Activated T-cell treated with anti-CD3 and anti-CD28 coated beads for 1 hour (primary cell): ENCODE data around the gene EXOC3.

ENCODE experiments used
- DNase-seq: peaks from one replicate; pipeline ENCODE4 v3.0.0-alpha.2; 2020; ENCODE audit warnings: low read depth

Gene EXOC3

DNA sequence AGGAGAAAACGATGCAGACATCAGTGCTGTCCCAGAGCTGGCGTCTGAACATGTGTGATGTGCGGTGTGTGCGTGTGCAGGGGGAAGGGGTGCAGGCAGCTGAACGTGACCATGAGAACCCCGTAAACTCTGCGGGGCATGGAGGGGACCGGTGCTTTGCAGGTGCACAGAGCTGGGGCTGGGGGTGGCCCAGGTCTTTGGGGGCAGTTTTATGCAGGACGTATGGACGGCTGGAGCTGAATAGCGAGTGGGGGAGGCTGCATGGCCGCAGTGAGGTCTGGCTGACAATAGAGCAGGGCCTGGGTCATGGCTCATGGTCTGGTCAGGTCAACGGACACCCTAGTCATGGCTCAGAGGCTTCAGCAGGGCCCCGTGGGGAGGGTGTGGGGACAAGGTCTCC lies 3.3 kb upstream of the EXOC3 start:
- DNase-seq, result no peak

DNA sequence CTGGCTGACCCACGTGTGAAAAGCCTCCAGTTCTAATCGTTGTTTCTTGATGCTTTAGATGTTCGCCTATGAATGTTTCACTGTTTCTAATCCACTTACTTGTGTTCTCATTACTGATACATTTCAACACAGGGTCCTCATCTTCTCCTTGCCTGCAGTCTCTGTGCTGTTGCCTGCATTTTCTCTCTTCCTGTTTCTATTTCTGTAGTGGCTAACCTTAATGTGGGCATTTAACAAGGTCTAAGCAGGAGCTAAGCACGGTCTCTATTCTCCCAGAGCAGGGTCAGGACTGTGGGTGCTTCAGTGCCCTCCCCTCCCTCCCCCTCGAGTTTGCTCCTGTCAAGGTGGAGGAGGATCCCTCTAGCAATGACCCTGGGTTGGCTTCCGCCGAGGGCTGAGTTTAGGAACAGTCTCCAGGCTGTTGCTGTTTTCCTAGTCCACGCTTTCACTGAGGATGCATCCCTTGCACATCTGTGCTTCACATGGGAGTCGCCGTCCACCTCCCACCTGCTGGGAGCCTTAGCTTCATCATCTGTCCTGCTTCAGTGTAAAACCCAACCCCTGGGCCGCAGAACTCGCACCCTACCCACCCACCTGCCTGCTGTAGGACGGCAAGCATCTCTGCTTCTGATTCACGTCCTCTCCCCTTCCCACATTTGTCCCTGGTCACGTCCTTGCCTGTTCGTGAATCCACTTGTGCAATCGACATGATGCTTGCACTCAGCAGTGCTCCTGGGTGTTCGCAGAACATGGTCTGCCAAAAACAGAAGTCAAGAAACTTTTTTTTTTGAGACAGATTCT lies 2.4 kb upstream of the EXOC3 start:
- no peak for DNase-seq

DNA sequence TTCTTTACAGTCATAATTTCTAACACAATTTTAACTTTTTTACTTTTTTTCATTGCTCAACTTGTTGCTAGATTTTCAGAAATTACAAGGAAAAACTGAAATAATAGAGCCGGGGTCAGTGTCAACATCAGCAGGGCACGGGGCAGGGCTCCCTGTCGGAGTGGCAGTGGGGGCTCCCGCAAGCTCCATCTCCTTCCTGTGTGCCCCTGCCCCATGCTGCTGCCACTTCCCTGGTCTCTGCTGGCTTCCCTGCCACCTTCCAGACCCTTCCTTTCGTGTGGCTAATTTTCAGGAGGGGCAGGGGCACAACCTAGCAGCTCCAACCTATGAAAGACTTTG lies 1.0 kb upstream of the EXOC3 start:
- no peak for DNase-seq

- DNase-seq, result no peak
Observed at GRCh38 chr5:443239-444151, 519 bp downstream of the EXOC3 start.

- DNase-seq, result no peak
Observed at GRCh38 chr5:444226-444625, 1.2 kb downstream of the EXOC3 start.

- no peak for DNase-seq
Observed at GRCh38 chr5:445591-445990, 2.6 kb downstream of the EXOC3 start.

DNA sequence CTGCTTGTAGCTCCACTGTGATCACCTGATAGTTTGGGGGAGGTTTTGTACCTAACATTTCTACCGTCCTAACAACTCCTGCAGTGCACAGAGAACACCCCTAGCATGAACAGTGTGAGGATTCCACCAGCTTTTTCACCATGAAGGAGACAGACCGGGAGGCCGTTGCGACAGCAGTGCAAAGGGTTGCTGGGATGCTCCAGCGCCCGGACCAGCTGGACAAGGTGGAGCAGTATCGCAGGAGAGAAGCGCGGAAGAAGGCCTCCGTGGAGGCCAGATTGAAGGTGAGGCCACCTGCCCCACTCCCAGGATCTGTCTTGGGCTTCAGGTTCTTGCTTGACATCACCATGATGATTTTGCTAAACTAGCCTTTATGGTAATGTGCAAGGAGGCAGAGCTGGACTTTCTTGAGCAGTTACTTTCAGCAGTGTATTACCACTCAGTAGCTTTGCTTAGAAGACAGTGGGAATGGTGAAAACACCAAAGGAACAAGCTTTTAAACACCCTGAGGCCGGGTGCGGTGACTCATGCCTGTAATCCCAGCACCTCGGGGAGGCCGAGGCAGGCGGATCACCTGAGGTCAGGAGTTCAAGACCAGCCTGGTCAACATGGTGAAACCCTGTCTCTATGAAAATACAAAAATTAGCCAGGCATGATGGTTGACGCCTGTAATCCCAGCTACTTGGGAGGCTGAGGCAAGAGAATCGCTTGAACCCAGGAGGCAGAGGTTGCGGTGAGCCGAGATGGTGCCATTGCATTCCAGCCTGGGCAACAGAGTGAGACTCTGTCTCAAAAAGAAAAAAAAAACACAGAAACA lies 3.3 kb downstream of the EXOC3 start:
- no peak for DNase-seq

GRCh38 chr5:446883-447263 lies 3.9 kb downstream of the EXOC3 start:
- no peak for DNase-seq

- no peak for DNase-seq
Observed at GRCh38 chr5:447501-447900, 4.5 kb downstream of the EXOC3 start.

DNA sequence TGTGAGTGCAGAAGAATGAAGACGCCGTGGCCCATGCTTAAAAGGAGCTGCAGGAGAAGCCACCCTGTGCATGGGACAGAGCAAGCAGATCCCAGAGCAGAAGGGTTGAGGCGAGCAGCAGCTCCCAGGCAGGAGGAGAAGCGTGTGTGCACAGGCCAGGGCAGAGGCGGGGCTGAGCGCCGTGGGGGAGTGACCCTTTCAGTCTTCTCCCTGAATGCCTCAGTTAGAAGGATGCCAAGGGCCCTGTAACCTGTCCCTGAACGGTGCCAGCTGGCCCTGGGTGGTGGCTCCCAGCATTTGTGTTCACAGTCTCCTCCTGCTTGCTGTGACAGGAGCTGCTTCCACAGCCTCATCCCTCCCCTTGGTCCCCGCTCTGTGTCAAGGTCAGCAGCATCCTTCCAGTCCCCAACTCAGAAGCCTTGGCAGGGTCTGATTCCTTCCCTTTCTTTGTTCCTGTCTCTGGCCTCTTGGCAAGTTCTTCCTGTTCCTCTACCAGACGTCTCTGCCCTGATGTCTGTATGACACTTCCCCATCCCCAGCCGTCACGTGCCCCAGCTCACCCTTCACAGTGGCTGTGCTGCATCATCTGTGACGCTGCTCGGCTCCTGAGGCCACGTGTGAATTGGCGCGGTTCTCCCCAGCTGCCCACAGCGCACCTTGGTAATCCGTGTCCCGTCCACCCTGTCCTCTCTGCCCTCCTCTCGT lies 5.2 kb downstream of the EXOC3 start:
- no peak for DNase-seq

- no peak for DNase-seq
Observed at GRCh38 chr5:448766-449090, 5.8 kb downstream of the EXOC3 start.

DNA sequence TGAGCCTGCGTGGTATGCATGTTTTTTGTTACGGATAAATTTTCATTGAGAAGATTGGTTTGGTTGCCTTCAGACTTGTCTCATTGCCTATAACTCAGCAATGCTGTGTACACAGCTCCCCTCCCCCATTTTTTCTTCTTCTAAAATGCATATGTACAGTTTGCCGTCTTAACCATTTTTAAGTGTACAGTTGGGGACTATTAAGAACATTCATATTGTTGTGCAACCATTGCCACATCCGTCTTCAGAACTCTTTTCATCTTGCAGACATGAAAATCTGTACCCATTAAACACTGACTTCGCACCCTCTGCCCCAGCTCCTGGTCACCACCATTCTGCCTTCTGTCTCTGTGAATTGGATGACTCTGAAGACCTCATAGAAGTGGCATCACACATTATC lies 6.2 kb downstream of the EXOC3 start:
- no peak for DNase-seq

DNA sequence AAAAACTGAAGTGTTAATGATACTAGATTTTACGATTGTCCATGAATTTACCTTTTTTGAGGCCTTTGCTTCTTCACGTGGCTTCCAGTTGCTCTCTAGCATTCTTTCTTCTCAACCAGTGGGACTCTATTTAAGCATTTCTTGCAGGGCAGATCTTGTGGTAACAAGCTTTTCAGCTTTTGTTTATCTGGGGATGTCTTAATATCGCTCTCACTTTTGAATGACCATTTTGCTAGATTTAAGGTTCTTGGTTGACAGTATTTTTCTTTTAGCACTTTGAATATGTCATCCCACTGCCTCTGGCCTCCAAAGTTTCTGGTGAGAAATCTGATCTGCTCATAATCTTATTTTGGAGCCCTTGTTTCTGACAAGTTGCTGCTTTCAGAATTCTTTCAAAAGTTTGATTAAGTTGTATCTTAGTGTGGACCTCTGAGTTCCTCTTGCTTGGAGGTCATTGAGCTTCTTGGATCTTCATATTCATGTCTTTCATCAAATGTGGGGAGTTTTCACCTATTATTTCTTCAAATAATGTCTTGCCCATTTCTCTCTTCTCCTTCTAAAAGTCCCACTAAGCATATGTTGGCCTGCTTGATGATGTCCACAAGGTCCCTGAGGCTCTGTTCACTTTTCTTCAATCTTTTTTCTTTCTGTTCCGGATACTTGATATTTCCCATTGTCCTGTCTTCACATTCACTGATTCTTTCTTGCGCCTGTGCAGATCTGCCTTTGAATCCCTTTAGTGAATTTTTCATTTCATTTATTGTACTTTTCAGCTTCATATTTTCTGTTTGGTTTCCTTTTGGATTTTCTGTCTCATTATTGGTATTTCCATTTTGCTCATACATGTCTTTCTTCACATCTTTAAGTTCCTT lies 8.8 kb downstream of the EXOC3 start:
- DNase-seq, result no peak

- no peak for DNase-seq
Observed at GRCh38 chr5:452978-453710, 10.2 kb downstream of the EXOC3 start.

DNA sequence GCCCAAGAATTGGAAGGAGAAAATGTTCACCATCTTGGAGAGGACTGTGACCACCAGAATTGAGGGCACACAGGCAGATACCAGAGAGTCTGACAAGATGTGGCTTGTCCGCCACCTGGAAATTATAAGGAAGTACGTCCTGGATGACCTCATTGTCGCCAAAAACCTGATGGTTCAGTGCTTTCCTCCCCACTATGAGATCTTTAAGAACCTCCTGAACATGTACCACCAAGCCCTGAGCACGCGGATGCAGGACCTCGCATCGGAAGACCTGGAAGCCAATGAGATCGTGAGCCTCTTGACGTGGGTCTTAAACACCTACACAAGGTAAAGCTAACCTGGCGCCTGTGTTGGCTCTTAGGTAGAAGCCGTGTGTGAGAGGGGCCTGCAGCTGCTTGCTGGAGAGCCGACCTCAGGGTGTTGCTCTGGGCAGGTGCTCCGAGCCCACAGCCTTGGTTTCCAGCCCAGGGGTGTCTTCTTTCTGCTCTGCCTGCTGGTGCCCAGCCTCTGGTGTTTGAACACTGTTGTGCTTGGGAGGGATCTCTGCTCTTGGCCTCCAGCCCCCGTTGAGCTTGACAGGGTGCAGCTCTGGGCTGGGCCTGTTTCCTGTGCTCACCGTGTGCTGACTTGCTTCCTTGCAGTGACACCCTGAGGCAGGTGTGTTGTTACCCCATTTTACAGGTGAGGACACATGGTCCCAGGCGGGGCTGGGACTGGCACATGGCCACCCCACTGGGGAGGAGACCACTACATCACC lies 10.9 kb downstream of the EXOC3 start:
- no peak for DNase-seq

- DNase-seq, result no peak
Observed at GRCh38 chr5:454936-455335, 12.0 kb downstream of the EXOC3 start.

DNA sequence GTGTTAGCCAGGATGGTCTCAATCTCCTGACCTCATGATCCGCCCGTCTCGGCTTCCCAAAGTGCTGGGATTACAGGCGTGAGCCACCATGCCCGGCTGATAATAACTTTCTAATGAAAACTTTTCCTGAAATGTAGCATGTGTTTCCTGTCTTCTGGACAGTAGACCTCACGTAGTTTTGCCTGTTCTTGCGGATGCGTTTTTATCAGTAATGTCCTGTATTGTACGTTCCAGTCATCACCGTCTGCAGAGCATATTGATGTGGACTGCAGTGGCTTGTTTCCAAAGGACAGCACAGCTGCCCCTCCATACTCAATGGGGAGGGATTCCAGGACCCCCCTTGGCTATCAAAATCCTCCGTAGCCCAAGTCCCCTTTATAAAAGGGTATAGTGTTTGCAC lies 12.8 kb downstream of the EXOC3 start:
- DNase-seq, result no peak

DNA sequence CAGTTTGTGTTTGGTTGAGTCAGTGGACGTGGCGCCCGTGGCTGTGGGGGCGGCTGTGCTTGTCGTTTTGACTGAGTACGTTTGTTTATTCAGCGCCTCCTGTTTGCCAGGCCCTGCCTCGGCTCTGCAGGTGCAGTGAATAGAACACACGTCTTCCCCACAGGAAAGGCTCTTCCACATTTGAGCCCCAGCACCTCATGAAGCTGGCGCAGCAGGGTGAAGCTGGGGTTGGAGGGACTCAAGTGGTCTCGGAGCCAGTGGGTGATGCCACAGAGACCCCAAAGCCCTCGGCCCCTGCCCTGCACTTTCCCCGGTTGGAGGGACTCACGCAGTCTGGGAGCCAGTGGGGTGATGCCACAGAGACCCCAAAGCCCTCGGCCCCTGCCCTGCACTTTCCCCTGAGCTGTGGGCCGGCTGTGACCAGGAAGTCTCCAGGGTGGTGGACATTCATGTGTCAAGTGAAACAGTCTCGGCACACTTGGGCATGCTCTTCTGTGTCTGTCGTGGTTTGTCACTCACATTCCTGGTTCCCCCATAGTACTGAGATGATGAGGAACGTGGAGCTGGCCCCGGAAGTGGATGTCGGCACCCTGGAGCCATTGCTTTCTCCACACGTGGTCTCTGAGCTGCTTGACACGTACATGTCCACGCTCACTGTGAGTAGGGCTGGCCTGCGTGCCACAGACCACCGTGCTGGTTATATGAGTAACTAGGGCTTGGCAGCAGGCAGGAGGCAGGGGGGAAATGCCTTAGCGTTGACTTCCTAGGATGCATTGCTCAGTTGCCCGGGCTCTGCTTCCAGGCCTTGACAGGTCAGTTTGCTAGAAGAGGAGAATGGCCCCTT lies 13.6 kb downstream of the EXOC3 start:
- DNase-seq, result no peak
